Chondrocyte (in vitro differentiated cells): ENCODE results near the gene POLL. TPM values are rescaled to one million over a fixed set of nuclear protein-coding genes. Genes with fewer than 3 reads are reported as not detected.

Experiments
- DNase-seq: peaks from one replicate; pipeline ENCODE4 v3.0.0; 2021; ENCODE audit warnings: mixed read lengths, low spot score
- H3K27ac Mint-ChIP-seq: one replicate; pipeline ENCODE4 v1.8.0; 2021; ENCODE audit warnings: mild to moderate bottlenecking, moderate library complexity, mixed read lengths; ENCODE audit not compliant: unreplicated experiment
- H3K27me3 Mint-ChIP-seq: 2 replicates; pipeline ENCODE4 v1.8.0; 2021; ENCODE audit warnings: low read depth, mixed read lengths
- H3K36me3 Mint-ChIP-seq: 2 replicates; pipeline ENCODE4 v1.8.0; 2021; ENCODE audit warnings: low read depth, mixed read lengths
- H3K4me1 Mint-ChIP-seq: 2 replicates; pipeline ENCODE4 v1.8.0; 2021; ENCODE audit warnings: low read depth, mild to moderate bottlenecking, mixed read lengths
- H3K4me3 Mint-ChIP-seq: one replicate; pipeline ENCODE4 v1.8.0; 2021; ENCODE audit warnings: mild to moderate bottlenecking, moderate library complexity, mixed read lengths; ENCODE audit not compliant: unreplicated experiment
- H3K9me3 Mint-ChIP-seq: 2 replicates; pipeline ENCODE4 v1.8.0; 2021; ENCODE audit warnings: low read depth, mixed read lengths
- CTCF ChIP-seq: fragments of 200-600 bp; sonication (generic); IDR thresholded peaks from 2 replicates; pipeline ENCODE4 v1.5.0; 2021; ENCODE audit warnings: antibody characterized with exemption, mild to moderate bottlenecking, moderate library complexity
- total RNA-seq: library from RNA; stranded (reverse); gene quantifications from 3 replicates; pipeline ENCODE4 v1.2.1, GENCODE V29; 2021

The POLL gene
- total RNA-seq, 1 donor from 2014 or later, result 21.2 TPM

- no peak overlapping the region for H3K4me3 Mint-ChIP-seq
- H3K27ac Mint-ChIP-seq, result no peak overlapping the region
- TF ChIP-seq CTCF, result no peak
- no peaks in the 10 kb centered on the region for H3K36me3 Mint-ChIP-seq
- DNase-seq, result no peak
- H3K4me1 Mint-ChIP-seq, result peaks cover 5% of the 10 kb centered on the region
- H3K27me3 Mint-ChIP-seq, result peaks cover 23% of the 10 kb centered on the region
- H3K9me3 Mint-ChIP-seq, result no peaks in the 10 kb centered on the region
Observed at GRCh38 chr10:101564490-101564991, 23.5 kb downstream of the POLL start.

- Mint-ChIP-seq H3K27ac (no peak overlapping the region), H3K4me1 (peaks cover 5% of the 10 kb centered on the region), H3K4me3 (no peak overlapping the region), H3K27me3 (peaks cover 23% of the 10 kb centered on the region), H3K9me3 (no peaks in the 10 kb centered on the region), H3K36me3 (no peaks in the 10 kb centered on the region)
- DNase-seq, result peak; percentile 50
- TF ChIP-seq CTCF, result no peak
Observed at GRCh38 chr10:101563497-101564040, 24.5 kb downstream of the POLL start.

- Mint-ChIP-seq H3K9me3 (no peaks in the 10 kb centered on the region), H3K4me1 (peaks cover 5% of the 10 kb centered on the region), H3K36me3 (no peaks in the 10 kb centered on the region), H3K27me3 (peaks cover 23% of the 10 kb centered on the region), H3K4me3 (no peak overlapping the region), H3K27ac (no peak overlapping the region)
- TF ChIP-seq CTCF, result no peak
- peak; percentile 26 for DNase-seq
Observed at GRCh38 chr10:101563007-101563406, 25.1 kb downstream of the POLL start.

GRCh38 chr10:101562231-101562630, 25.8 kb downstream of the POLL start:
- no peak for TF ChIP-seq CTCF
- H3K4me1 Mint-ChIP-seq, result peaks cover 5% of the 10 kb centered on the region
- H3K36me3 Mint-ChIP-seq, result no peaks in the 10 kb centered on the region
- H3K27me3 Mint-ChIP-seq, result peaks cover 19% of the 10 kb centered on the region
- no peaks in the 10 kb centered on the region for H3K9me3 Mint-ChIP-seq
- H3K27ac Mint-ChIP-seq, result no peak overlapping the region
- DNase-seq, result no peak
- no peak overlapping the region for H3K4me3 Mint-ChIP-seq

GRCh38 chr10:101561068-101561915, 26.8 kb downstream of the POLL start:
- no peaks in the 10 kb centered on the region for H3K9me3 Mint-ChIP-seq
- peaks cover 1% of the 10 kb centered on the region for H3K4me1 Mint-ChIP-seq
- no peaks in the 10 kb centered on the region for H3K36me3 Mint-ChIP-seq
- H3K27me3 Mint-ChIP-seq, result peaks cover 13% of the 10 kb centered on the region
- H3K27ac Mint-ChIP-seq, result no peak overlapping the region
- no peak for DNase-seq
- H3K4me3 Mint-ChIP-seq, result no peak overlapping the region
- TF ChIP-seq CTCF, result no peak
